ENCODE measurements around the gene DHX58.

- TF ChIP-seq, protein P1, sequence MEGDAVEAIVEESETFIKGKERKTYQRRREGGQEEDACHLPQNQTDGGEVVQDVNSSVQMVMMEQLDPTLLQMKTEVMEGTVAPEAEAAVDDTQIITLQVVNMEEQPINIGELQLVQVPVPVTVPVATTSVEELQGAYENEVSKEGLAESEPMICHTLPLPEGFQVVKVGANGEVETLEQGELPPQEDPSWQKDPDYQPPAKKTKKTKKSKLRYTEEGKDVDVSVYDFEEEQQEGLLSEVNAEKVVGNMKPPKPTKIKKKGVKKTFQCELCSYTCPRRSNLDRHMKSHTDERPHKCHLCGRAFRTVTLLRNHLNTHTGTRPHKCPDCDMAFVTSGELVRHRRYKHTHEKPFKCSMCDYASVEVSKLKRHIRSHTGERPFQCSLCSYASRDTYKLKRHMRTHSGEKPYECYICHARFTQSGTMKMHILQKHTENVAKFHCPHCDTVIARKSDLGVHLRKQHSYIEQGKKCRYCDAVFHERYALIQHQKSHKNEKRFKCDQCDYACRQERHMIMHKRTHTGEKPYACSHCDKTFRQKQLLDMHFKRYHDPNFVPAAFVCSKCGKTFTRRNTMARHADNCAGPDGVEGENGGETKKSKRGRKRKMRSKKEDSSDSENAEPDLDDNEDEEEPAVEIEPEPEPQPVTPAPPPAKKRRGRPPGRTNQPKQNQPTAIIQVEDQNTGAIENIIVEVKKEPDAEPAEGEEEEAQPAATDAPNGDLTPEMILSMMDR (IDR thresholded peaks at IDR 0.05; ENCODE audit: extremely low read depth in 1 of 2, insufficient read depth in 1 of 2, low read depth in 1 of 2, low read length in 2 of 2): no peak
- TF ChIP-seq POLR2A (IDR thresholded peaks at IDR 0.05; ENCODE audit: low read depth, low read length) (no peak), GATA2 (IDR thresholded peaks at IDR 0.05; ENCODE audit: insufficient read depth, insufficient read length, low read depth, low read length) (no peak), MAX (IDR thresholded peaks at IDR 0.05; ENCODE audit: insufficient read depth, insufficient read length) (no peak), EZH2 (IDR thresholded peaks at IDR 0.05; ENCODE audit: borderline replicate concordance, low read depth, low read length, severe bottlenecking) (no peak), POLR2AphosphoS5 (IDR thresholded peaks at IDR 0.05; ENCODE audit: insufficient read depth, low read depth, low read length) (no peak), JUN (IDR thresholded peaks at IDR 0.05; ENCODE audit: borderline replicate concordance, insufficient read depth, insufficient read length, low read depth) (no peak)
These were observed 3.4 kb downstream of the DHX58 start for GRCh38 chr17:42109086-42109485.

All from endothelial cell of umbilical vein (primary cell).